GM18505 (cell line): Measurements from ENCODE around the gene HMGCLL1.

Source experiments
- ATAC-seq: cut with Tn5 transposase; IDR thresholded peaks from one replicate; pipeline ENCODE4 v1.9.1; 2021; ENCODE audit not compliant: unreplicated experiment
- POLR2A ChIP-seq: IDR thresholded peaks from 4 replicates; pipeline ENCODE4 v1.6.1; 2011; ENCODE audit warnings: borderline replicate concordance; ENCODE audit not compliant: insufficient read depth, insufficient read length; ENCODE audit errors: extremely low read depth

HMGCLL1 gene

GRCh38 chr6:55578537-55579363 lies at the start of gene HMGCLL1:
Gene HMGCLL1 (minus strand): TSS chr6:55579192. CDS start chr6:55579055, 137 bp downstream.
- ATAC-seq, result no peak
- no peak for TF ChIP-seq POLR2A

- no peak for TF ChIP-seq POLR2A
- ATAC-seq, result no peak
Measured at GRCh38 chr6:55621993-55622392, 43.0 kb upstream of the HMGCLL1 start.

- no peak for TF ChIP-seq POLR2A
- ATAC-seq, result no peak
Measured at GRCh38 chr6:55621244-55621643, 42.3 kb upstream of the HMGCLL1 start.

GRCh38 chr6:55617272-55617671 lies 38.3 kb upstream of the HMGCLL1 start:
- TF ChIP-seq POLR2A, result no peak
- peak; percentile 88 for ATAC-seq

- no peak for TF ChIP-seq POLR2A
- no peak for ATAC-seq
Measured at GRCh38 chr6:55604021-55604420, 25.0 kb upstream of the HMGCLL1 start.

- no peak for TF ChIP-seq POLR2A
- ATAC-seq, result no peak
Measured at GRCh38 chr6:55601120-55601519, 22.1 kb upstream of the HMGCLL1 start.

- no peak for ATAC-seq
- TF ChIP-seq POLR2A, result no peak
Measured at GRCh38 chr6:55594442-55594841, 15.4 kb upstream of the HMGCLL1 start.

GRCh38 chr6:55584654-55585354 lies 5.8 kb upstream of the HMGCLL1 start:
- TF ChIP-seq POLR2A, result no peak
- ATAC-seq, result no peak

GRCh38 chr6:55576811-55577210 lies 2.2 kb downstream of the HMGCLL1 start:
- no peak for TF ChIP-seq POLR2A
- no peak for ATAC-seq

GRCh38 chr6:55574556-55574955 lies 4.4 kb downstream of the HMGCLL1 start:
- no peak for ATAC-seq
- no peak for TF ChIP-seq POLR2A

GRCh38 chr6:55569638-55570037 lies 9.4 kb downstream of the HMGCLL1 start:
- no peak for ATAC-seq
- no peak for TF ChIP-seq POLR2A

GRCh38 chr6:55568808-55569439 lies 10.1 kb downstream of the HMGCLL1 start:
- no peak for TF ChIP-seq POLR2A
- ATAC-seq, result no peak

GRCh38 chr6:55567558-55567957 lies 11.4 kb downstream of the HMGCLL1 start:
- ATAC-seq, result no peak
- no peak for TF ChIP-seq POLR2A

- no peak for ATAC-seq
- TF ChIP-seq POLR2A, result no peak
Measured at GRCh38 chr6:55566036-55566710, 12.8 kb downstream of the HMGCLL1 start.

GRCh38 chr6:55562318-55562717 lies 16.7 kb downstream of the HMGCLL1 start:
- no peak for ATAC-seq
- no peak for TF ChIP-seq POLR2A
